HL-60 (cell line): ENCODE results near the gene PRKAG2.

Source experiments
- DNase-seq, 2 experiments: peaks; one replicate each; pipeline ENCODE4 v3.0.0-alpha.2; 2010 to 2020; ENCODE audit warnings: low read depth in 1 of 2, low spot score in 1 of 2
- H3K27ac ChIP-seq: fragments of 250-450 bp; sonication (Bioruptor Pico); replicated peaks from 2 replicates; pipeline ENCODE4 v1.5.1; 2020; ENCODE audit warnings: mild to moderate bottlenecking, moderate library complexity
- H3K27me3 ChIP-seq: fragments of 250-450 bp; sonication (Bioruptor Pico); 2 replicates; pipeline ENCODE4 v1.5.1; 2021; ENCODE audit warnings: mild to moderate bottlenecking, moderate library complexity; ENCODE audit not compliant: insufficient read depth, poor library complexity, severe bottlenecking
- H3K4me3 ChIP-seq: replicated peaks from 2 replicates; pipeline ENCODE4 v1.5.1; 2011; ENCODE audit warnings: mild to moderate bottlenecking, control low read depth, low read length; ENCODE audit not compliant: insufficient read depth
- GABPA ChIP-seq: IDR thresholded peaks from 2 replicates; pipeline ENCODE4 v1.6.1; 2012; ENCODE audit warnings: low read depth
- POLR2AphosphoS5 ChIP-seq: IDR thresholded peaks from 2 replicates; pipeline ENCODE4 v1.6.1; 2012; ENCODE audit warnings: low read depth
- SPI1 ChIP-seq: IDR thresholded peaks from 2 replicates; pipeline ENCODE4 v1.6.1; 2012; ENCODE audit warnings: low read depth, mild to moderate bottlenecking, borderline replicate concordance
- TF ChIP-seq, protein P1 (sequence below): IDR thresholded peaks from one replicate; pipeline ENCODE4 v1.5.1; 2011; ENCODE audit warnings: low read length, control low read depth, inconsistent platforms; ENCODE audit not compliant: insufficient read depth
- TF ChIP-seq, protein P2 (sequence below): IDR thresholded peaks from 2 replicates; pipeline ENCODE4 v1.6.1; 2012; ENCODE audit warnings: low read depth; ENCODE audit not compliant: insufficient replicate concordance

Gene PRKAG2

DNA sequence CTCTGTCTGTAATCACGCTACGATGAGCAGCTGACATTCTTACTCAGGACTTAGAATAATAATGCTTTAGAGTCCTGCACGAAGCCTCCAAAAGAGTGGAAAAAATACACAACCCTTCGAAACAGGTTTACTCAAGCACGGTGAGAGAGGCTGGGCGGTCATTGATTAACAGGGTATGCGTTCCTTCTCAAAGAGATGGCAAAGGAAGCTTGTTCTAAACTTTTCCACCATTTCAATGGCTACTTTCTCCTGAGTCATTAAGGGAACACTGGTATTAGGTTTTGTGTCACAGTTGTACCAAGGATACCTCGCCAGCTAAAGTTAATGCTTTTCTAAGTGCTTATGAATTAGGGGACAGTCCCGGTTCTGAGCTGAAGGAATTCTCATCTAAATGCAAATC, 215.3 kb downstream of the PRKAG2 start:
- H3K27me3 ChIP-seq: no peaks in the 10 kb centered on the region
- no peak overlapping the region for H3K4me3 ChIP-seq
- DNase-seq: no peak
- TF ChIP-seq POLR2AphosphoS5 (no peak), GABPA (no peak), SPI1 (no peak)
- TF ChIP-seq, protein P1, sequence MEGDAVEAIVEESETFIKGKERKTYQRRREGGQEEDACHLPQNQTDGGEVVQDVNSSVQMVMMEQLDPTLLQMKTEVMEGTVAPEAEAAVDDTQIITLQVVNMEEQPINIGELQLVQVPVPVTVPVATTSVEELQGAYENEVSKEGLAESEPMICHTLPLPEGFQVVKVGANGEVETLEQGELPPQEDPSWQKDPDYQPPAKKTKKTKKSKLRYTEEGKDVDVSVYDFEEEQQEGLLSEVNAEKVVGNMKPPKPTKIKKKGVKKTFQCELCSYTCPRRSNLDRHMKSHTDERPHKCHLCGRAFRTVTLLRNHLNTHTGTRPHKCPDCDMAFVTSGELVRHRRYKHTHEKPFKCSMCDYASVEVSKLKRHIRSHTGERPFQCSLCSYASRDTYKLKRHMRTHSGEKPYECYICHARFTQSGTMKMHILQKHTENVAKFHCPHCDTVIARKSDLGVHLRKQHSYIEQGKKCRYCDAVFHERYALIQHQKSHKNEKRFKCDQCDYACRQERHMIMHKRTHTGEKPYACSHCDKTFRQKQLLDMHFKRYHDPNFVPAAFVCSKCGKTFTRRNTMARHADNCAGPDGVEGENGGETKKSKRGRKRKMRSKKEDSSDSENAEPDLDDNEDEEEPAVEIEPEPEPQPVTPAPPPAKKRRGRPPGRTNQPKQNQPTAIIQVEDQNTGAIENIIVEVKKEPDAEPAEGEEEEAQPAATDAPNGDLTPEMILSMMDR: no peak
- TF ChIP-seq, protein P2, sequence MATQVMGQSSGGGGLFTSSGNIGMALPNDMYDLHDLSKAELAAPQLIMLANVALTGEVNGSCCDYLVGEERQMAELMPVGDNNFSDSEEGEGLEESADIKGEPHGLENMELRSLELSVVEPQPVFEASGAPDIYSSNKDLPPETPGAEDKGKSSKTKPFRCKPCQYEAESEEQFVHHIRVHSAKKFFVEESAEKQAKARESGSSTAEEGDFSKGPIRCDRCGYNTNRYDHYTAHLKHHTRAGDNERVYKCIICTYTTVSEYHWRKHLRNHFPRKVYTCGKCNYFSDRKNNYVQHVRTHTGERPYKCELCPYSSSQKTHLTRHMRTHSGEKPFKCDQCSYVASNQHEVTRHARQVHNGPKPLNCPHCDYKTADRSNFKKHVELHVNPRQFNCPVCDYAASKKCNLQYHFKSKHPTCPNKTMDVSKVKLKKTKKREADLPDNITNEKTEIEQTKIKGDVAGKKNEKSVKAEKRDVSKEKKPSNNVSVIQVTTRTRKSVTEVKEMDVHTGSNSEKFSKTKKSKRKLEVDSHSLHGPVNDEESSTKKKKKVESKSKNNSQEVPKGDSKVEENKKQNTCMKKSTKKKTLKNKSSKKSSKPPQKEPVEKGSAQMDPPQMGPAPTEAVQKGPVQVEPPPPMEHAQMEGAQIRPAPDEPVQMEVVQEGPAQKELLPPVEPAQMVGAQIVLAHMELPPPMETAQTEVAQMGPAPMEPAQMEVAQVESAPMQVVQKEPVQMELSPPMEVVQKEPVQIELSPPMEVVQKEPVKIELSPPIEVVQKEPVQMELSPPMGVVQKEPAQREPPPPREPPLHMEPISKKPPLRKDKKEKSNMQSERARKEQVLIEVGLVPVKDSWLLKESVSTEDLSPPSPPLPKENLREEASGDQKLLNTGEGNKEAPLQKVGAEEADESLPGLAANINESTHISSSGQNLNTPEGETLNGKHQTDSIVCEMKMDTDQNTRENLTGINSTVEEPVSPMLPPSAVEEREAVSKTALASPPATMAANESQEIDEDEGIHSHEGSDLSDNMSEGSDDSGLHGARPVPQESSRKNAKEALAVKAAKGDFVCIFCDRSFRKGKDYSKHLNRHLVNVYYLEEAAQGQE: no peak
- no peak overlapping the region for H3K27ac ChIP-seq

DNA sequence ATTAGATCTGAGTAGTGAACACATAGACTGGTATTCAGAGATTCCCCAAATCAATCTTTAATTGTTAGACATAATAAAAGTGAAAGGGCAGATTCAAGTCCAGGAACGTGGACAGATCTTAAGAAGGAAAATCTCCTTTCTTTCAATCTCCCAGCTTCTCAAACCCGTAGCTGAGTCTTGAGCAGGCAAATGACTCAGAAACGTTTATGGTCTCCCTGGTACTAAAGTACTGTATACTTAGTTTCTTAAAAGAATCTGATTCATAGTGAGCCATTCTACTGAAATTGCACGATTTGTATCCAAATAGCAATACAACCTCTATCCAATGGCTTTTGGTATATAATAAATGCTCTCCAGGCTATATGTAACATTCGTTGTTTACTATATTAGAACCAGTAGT, 216.8 kb downstream of the PRKAG2 start:
- no peak for DNase-seq
- TF ChIP-seq, protein P2: no peak
- TF ChIP-seq, protein P1: no peak
- TF ChIP-seq SPI1 (no peak), POLR2AphosphoS5 (no peak), GABPA (no peak)
- Histone ChIP-seq H3K27ac (no peak overlapping the region), H3K4me3 (no peak overlapping the region), H3K27me3 (no peaks in the 10 kb centered on the region)

DNA sequence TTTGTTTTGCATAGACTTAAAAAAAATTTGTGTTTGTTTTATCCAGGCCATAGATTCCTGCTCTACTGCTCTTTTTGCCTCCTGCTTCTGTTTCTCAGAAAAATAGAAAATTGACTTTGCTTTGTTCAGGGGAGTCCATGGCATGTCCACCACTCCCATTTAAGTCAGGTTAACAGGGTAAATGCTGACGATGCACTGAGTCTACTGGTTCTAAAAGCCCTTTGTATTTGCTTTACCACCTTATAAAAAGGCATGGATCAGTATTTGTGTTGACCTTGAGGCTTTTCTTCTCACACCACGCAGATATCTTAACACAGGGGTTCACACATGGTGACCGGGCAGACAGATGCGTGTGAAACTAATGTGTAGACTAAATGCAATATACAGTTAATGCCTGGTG, 217.7 kb downstream of the PRKAG2 start:
- Histone ChIP-seq H3K4me3 (no peak overlapping the region), H3K27me3 (no peaks in the 10 kb centered on the region), H3K27ac (no peak overlapping the region)
- no peak for DNase-seq
- TF ChIP-seq, protein P2: no peak
- TF ChIP-seq GABPA (no peak), POLR2AphosphoS5 (no peak), SPI1 (no peak)
- TF ChIP-seq, protein P1: no peak
